CD8-positive, alpha-beta memory T cell (primary cell): ENCODE measurements around the gene SNX3. TPM values are rescaled to one million over a fixed set of nuclear protein-coding genes. Genes with fewer than 3 reads are reported as not detected.

ENCODE experiments used
- CTCF ChIA-PET: fragments of 350-600 bp; sonication (Branson Sonifier 250); formaldehyde crosslinking; loops from one replicate; lab custom pipeline; 2021; ENCODE audit warnings: antibody characterized with exemption; lab: Charles Lee
- POLR2A ChIA-PET: fragments of 350-600 bp; sonication (Branson Sonifier 250); formaldehyde crosslinking; loops from one replicate; lab custom pipeline; 2021; ENCODE audit warnings: antibody characterized with exemption; lab: Charles Lee
- DNase-seq, 5 donors: peaks; one replicate each; pipeline versions ENCODE4 v3.0.0 to v3.0.0-alpha.2; 2020 to 2022; ENCODE audit warnings: mixed read lengths in 1 of 5
- H3K27ac ChIP-seq: one replicate; pipeline ENCODE4 v1.7.0; 2013; ENCODE audit warnings: low read depth, mild to moderate bottlenecking, low read length, moderate library complexity
- H3K27me3 ChIP-seq: 2 replicates; pipeline ENCODE4 v1.7.0; 2013; ENCODE audit warnings: low read length, mild to moderate bottlenecking; ENCODE audit not compliant: insufficient read depth, poor library complexity, severe bottlenecking
- H3K36me3 ChIP-seq: 2 replicates; pipeline ENCODE4 v1.7.0; 2013; ENCODE audit warnings: mild to moderate bottlenecking, low read length, moderate library complexity; ENCODE audit not compliant: insufficient read depth
- H3K4me1 ChIP-seq: 2 replicates; pipeline ENCODE4 v1.7.0; 2013; ENCODE audit warnings: mild to moderate bottlenecking, low read length, moderate library complexity; ENCODE audit not compliant: insufficient read depth
- H3K4me3 ChIP-seq: 2 replicates; pipeline ENCODE4 v1.7.0; 2013; ENCODE audit warnings: mild to moderate bottlenecking, low read length
- H3K9me3 ChIP-seq: 2 replicates; pipeline ENCODE4 v1.7.0; 2013; ENCODE audit warnings: mild to moderate bottlenecking, low read length
- H3K27ac Mint-ChIP-seq, 8 donors: one replicate each; pipeline ENCODE4 v1.8.0; 2020 to 2021; ENCODE audit warnings: mixed read lengths in 8 of 8, mild to moderate bottlenecking in 6 of 8, inconsistent platforms in 3 of 8, moderate library complexity in 3 of 8
- H3K27me3 Mint-ChIP-seq, 2 donors: one replicate each; pipeline ENCODE4 v1.8.0; 2020 to 2021; ENCODE audit warnings: mixed read lengths in 2 of 2, mild to moderate bottlenecking in 1 of 2, moderate library complexity in 1 of 2
- H3K36me3 Mint-ChIP-seq, 3 donors: one replicate each; pipeline ENCODE4 v1.8.0; 2020 to 2021; ENCODE audit warnings: mixed read lengths in 3 of 3, inconsistent platforms in 1 of 3, mild to moderate bottlenecking in 1 of 3
- H3K4me1 Mint-ChIP-seq, 3 donors: one replicate each; pipeline ENCODE4 v1.8.0; 2020 to 2021; ENCODE audit warnings: mixed read lengths in 3 of 3, inconsistent platforms in 1 of 3, mild to moderate bottlenecking in 1 of 3
- H3K4me3 Mint-ChIP-seq, 7 donors: one replicate each; pipeline ENCODE4 v1.8.0; 2020 to 2021; ENCODE audit warnings: mixed read lengths in 7 of 7, mild to moderate bottlenecking in 6 of 7, moderate library complexity in 4 of 7, inconsistent platforms in 2 of 7
- H3K9me3 Mint-ChIP-seq, 5 donors: one replicate each; pipeline ENCODE4 v1.8.0; 2020 to 2022; ENCODE audit warnings: mixed read lengths in 5 of 5, mild to moderate bottlenecking in 3 of 5, moderate library complexity in 2 of 5, inconsistent platforms in 1 of 5
- polyA plus RNA-seq: library from polyadenylated mRNA; unstranded; fragments of 300-500 nt; fragmentation: Illumina TruSeq; gene quantifications from one replicate; pipeline ENCODE4 v1.2.3, GENCODE V29; 2021
- total RNA-seq, 2 experiments: library from RNA; stranded (reverse); gene quantifications; one replicate each; pipeline ENCODE4 v1.2.3, GENCODE V29; 2021

Gene SNX3
- total and polyA plus RNA-seq, 3 experiments from 2014 or later = 75.8 to 192 (median 76.4) TPM

DNA sequence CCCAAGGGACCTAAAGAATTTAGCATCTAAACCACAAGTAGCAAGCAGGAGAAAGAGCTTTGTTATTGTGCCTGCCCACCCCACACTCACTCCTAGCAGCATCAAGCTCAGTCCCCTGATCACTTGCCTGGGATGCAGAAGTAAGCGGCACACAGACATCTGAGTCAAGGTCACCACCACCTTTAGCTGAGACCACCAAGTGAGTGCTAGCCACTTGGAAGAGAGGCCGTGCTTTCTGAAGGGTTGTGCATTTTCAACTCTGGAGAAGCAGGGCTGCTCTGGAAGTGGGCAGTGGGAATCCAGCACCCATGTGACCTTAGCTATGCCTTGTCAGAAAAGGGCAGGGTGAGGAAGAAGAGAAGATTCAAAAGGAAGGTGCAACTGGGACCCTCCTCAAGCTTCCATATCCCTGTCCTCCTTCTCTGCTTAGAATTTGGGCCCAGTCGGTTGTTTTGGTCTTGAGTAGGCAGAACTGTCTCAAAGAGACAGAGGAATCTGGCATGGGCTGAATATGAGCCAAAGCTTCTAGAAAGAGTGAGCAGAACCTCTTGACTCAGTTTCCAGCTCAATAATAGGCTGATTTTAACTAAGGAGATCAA, 88.8 kb downstream of the SNX3 start:
- no peak overlapping the region for H3K27ac Mint-ChIP-seq
- H3K4me1 Mint-ChIP-seq = peaks cover 36 to 64% (median 36%) of the 10 kb centered on the region in 3 donors
- H3K4me3 Mint-ChIP-seq = no peak overlapping the region
- Histone ChIP-seq H3K4me1 (peaks cover 33% of the 10 kb centered on the region), H3K27me3 (peaks cover 88% of the 10 kb centered on the region), H3K36me3 (no peaks in the 10 kb centered on the region), H3K4me3 (no peak overlapping the region), H3K9me3 (no peaks in the 10 kb centered on the region), H3K27ac (no peak overlapping the region)
- ChIA-PET POLR2A (interaction anchor here (0.5 kb wide), 1 partner anchor 220 kb away, joined by 3 read pairs; no protein-coding TSS in a partner anchor), CTCF (no interaction called here)
- DNase-seq = no peak
- H3K27me3 Mint-ChIP-seq = peaks cover 68 to 82% of the 10 kb centered on the region in 2 donors
- H3K36me3 Mint-ChIP-seq = no peaks in the 10 kb centered on the region
- H3K9me3 Mint-ChIP-seq = no peaks in the 10 kb centered on the region

DNA sequence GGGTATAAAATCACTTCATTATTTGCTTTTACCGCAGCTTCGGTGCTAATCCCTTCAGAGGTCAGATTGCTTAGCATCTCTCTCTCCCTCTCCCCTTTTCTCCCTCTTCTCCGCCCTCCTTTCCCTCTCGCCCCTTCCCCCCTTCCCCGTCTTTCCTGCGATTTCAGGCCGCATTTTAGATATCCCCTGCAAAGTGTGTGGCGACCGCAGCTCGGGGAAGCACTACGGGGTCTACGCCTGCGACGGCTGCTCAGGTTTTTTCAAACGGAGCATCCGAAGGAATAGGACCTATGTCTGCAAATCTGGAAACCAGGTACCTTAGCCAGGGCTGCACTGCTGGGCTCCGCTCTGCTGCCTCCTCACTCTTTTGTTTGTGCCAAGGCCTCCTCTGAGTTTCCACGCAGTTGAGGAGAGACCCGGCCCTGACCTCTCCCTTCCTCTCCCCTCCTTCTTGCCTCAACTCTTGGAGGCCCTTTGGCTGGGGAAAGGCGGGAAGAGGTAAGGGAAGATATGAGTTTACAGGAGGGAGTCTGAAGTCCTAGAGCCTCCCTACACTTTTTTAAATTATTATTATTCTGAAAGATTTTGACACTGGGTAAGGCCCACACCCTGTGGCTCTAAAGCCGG, 89.4 kb downstream of the SNX3 start:
- Mint-ChIP-seq H3K27ac (no peak overlapping the region), H3K36me3 (no peaks in the 10 kb centered on the region), H3K4me3 (peak overlapping the region in 1 of 7 donors; percentile 12), H3K27me3 (peaks cover 65 to 83% of the 10 kb centered on the region in 2 donors), H3K9me3 (no peaks in the 10 kb centered on the region), H3K4me1 (peaks cover 37 to 63% (median 38%) of the 10 kb centered on the region in 3 donors)
- POLR2A ChIA-PET = interaction anchor here (0.5 kb wide), 1 partner anchor 219 kb away, joined by 3 read pairs; no protein-coding TSS in a partner anchor
- Histone ChIP-seq H3K27ac (no peak overlapping the region), H3K4me1 (peaks cover 36% of the 10 kb centered on the region), H3K4me3 (no peak overlapping the region), H3K27me3 (peaks cover 86% of the 10 kb centered on the region), H3K36me3 (no peaks in the 10 kb centered on the region), H3K9me3 (no peaks in the 10 kb centered on the region)
- CTCF ChIA-PET = no interaction called here
- DNase-seq = no peak

DNA sequence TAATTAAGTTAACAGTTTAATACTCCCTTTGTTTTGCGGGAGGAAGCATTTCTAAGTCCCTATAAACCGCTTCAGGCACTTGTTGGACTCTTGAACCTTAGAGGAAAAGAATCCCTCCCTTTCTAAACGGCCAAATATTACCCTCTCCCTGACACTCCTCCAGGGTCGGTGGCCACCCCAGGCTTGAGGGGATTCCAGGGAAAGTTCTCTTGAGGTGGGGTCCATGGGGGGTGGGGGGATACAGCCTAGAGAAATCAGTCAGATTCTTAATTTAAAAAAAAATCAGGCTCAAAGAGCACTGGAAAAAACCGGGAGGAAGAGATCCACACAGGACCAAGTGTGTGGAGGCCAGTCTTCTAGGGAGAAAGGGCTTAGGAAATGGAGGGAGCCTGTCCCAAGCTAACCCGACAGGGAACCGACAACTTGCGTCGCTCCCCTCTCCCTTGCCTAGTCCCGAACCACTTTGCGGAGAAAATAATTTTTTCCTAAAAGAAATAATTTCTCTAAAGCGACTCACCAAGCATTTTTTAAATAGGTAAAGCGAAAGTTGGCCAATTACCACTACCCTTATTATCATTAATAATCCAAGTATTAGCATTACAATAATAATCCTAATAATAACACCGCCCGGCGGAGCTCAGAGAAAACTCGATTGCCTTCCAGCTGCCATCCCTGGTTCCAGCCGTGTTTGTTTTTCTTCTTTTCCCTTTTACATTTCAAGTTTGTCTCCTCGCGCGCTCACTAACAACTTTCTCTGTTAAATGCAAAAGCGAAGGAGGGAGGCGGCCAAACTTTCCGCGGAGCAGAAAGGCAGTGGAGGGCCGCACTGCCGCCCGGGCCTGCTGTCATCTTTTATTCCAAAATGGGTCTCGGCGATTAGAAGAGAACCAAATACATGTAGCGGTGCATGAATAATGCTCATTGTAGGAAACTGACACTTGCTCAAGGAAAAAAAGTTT, 90.2 kb downstream of the SNX3 start:
- ChIA-PET POLR2A (no interaction called here), CTCF (no interaction called here)
- Mint-ChIP-seq H3K9me3 (no peaks in the 10 kb centered on the region), H3K27me3 (peaks cover 63 to 83% of the 10 kb centered on the region in 2 donors), H3K27ac (no peak overlapping the region), H3K4me3 (peak overlapping the region in 2 of 7 donors; percentile 12 to 16), H3K36me3 (no peaks in the 10 kb centered on the region), H3K4me1 (peaks cover 37 to 63% (median 37%) of the 10 kb centered on the region in 3 donors)
- peaks cover 87% of the 10 kb centered on the region for H3K27me3 ChIP-seq
- H3K9me3 ChIP-seq = no peaks in the 10 kb centered on the region
- no peak for DNase-seq
- no peak overlapping the region for H3K4me3 ChIP-seq
- H3K36me3 ChIP-seq = no peaks in the 10 kb centered on the region
- H3K27ac ChIP-seq = no peak overlapping the region
- peaks cover 30% of the 10 kb centered on the region for H3K4me1 ChIP-seq

DNA sequence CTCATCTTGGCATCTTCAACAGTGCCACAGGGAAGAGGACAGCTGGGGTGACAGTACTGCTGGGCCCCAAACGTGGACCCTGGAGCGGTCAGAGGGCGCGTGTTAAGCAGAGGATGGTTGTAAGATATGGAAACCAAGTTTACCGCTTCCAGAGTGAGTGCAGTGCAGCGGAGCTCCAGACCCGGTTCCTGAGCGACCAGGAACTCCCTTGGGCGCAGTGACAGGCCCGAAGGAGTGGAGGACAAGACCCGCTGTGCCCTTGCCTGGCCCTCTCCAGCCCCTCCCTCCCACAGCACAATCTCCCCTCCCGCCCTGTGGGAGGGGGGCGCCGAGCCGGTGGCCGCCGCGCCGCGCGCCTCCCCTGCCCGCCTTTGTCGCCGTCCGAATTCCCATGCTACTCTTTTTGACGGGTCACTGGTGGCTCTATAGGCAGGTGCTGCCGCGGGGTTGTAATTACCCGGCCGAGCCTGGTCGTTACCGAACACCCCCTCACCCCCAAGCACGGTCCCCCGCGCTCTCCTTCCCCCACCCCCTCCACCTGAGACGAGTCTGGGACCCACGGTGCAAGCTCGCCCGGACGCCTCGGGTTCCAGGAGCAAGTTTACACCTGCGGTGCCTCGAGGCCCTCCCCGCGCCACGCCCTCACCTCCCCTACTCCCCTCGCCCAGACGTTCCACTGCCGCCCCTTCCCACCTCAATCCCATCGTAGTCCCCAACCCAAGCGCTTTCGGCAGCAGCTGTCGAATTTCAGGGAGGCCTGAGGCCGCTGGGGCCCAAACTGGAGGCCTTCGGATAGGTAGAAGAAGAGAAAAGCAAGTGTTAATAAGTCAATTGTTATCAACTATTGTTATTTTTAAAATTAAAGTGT, 91.1 kb downstream of the SNX3 start:
- H3K36me3 Mint-ChIP-seq = no peaks in the 10 kb centered on the region
- peak overlapping the region; percentile 60 to 78 (median 65) for H3K4me3 Mint-ChIP-seq
- peaks cover 36 to 60% (median 42%) of the 10 kb centered on the region in 3 donors for H3K4me1 Mint-ChIP-seq
- DNase-seq = no peak
- Histone ChIP-seq H3K4me1 (peaks cover 29% of the 10 kb centered on the region), H3K4me3 (peak overlapping the region; percentile 32), H3K27ac (no peak overlapping the region), H3K36me3 (no peaks in the 10 kb centered on the region), H3K27me3 (peaks cover 79% of the 10 kb centered on the region), H3K9me3 (no peaks in the 10 kb centered on the region)
- ChIA-PET POLR2A (no interaction called here), CTCF (no interaction called here)
- no peak overlapping the region for H3K27ac Mint-ChIP-seq
- H3K9me3 Mint-ChIP-seq = no peaks in the 10 kb centered on the region
- H3K27me3 Mint-ChIP-seq = peaks cover 67 to 83% of the 10 kb centered on the region in 2 donors

DNA sequence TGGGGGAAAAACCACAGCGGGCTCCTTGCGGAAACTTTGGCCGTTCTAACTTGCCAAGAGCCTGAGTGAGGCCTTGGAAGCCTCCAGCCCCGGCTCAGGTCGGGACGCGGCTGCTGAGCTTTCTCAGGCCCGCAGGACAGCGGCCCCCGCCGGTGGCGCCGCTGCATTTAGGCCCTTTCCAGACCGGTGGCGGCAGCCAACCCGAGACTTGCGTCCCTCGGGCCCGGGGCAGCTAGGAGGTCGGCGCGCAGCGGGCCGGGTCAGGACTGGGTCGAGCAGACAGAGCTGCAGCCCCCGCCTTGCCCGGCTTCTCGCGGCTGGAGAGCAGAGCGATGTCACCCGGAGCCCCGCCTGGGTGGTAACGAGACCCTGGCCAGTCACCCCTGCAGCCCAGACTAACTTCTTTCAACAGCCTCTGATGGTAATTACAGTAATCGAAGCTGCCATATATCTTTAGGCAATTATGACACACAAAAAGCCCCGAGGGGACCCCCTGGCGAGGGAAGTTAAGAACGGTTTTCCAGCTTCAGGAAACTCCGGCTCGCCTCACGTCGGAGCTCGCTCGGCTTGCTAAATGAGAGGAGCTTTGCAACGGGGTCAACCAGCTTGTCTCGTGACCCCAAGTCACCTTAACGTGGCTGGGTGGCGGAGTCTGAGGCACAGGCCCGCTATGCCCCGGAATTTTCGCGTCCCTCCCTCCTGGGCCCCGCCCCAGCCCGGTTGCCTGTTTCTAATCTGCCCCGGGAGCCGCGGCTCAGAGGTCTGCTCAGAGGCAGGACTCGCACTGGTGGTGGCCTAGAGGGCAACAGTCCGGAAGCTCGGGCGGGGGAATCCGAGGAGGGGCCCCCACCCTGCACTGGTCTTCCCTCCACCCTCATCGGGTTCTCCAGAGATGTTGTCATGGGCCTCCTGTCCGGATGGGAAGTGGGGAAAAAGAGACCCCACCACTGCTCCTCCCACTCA, 92.1 kb downstream of the SNX3 start:
- no peaks in the 10 kb centered on the region for H3K9me3 Mint-ChIP-seq
- H3K36me3 ChIP-seq = no peaks in the 10 kb centered on the region
- peaks cover 76 to 87% of the 10 kb centered on the region in 2 donors for H3K27me3 Mint-ChIP-seq
- H3K4me3 Mint-ChIP-seq = peak overlapping the region; percentile 60 to 78 (median 65)
- no peak for DNase-seq
- no peaks in the 10 kb centered on the region for H3K9me3 ChIP-seq
- H3K36me3 Mint-ChIP-seq = no peaks in the 10 kb centered on the region
- peak overlapping the region; percentile 32 for H3K4me3 ChIP-seq
- ChIA-PET POLR2A (no interaction called here), CTCF (no interaction called here)
- H3K27ac Mint-ChIP-seq = no peak overlapping the region
- H3K4me1 Mint-ChIP-seq = peaks cover 37 to 63% (median 49%) of the 10 kb centered on the region in 3 donors
- H3K27ac ChIP-seq = no peak overlapping the region
- peaks cover 75% of the 10 kb centered on the region for H3K27me3 ChIP-seq
- peaks cover 29% of the 10 kb centered on the region for H3K4me1 ChIP-seq

DNA sequence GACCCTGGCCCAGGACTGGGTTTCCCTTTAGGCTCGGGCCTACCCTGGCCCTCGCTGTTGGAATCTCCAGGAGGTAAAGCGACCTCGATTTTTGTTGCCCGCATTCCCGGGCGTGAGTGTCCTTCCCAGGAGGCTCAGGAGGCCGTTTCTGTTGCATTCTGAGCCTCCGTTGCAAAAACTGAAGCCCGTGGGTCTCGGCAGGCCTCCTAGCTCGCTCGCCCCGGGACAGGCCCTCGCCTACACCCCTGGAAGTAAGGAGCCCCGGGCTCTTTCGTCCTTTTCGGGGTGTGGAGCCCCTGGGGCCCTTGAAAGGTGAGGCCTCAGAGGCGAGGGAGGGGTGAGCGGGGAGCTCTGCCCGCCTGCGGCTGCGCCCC, 92.8 kb downstream of the SNX3 start:
- H3K4me3 Mint-ChIP-seq = peak overlapping the region in 5 of 7 donors; percentile 24 to 79 (median 61)
- ChIA-PET CTCF (no interaction called here), POLR2A (no interaction called here)
- no peak for DNase-seq
- peaks cover 76 to 89% of the 10 kb centered on the region in 2 donors for H3K27me3 Mint-ChIP-seq
- H3K9me3 Mint-ChIP-seq = no peaks in the 10 kb centered on the region
- no peaks in the 10 kb centered on the region for H3K36me3 Mint-ChIP-seq
- H3K27ac Mint-ChIP-seq = no peak overlapping the region
- no peaks in the 10 kb centered on the region for H3K36me3 ChIP-seq
- H3K4me3 ChIP-seq = no peak overlapping the region
- H3K9me3 ChIP-seq = no peaks in the 10 kb centered on the region
- H3K4me1 ChIP-seq = peaks cover 29% of the 10 kb centered on the region
- H3K27me3 ChIP-seq = peaks cover 81% of the 10 kb centered on the region
- peaks cover 39 to 67% (median 51%) of the 10 kb centered on the region in 3 donors for H3K4me1 Mint-ChIP-seq
- H3K27ac ChIP-seq = no peak overlapping the region
